Choroid plexus epithelial cell (primary cell): ENCODE results near the gene EPYC.

ENCODE experiments used
- DNase-seq: peaks from one replicate; pipeline ENCODE4 v3.0.0-alpha.2; 2010; ENCODE audit warnings: low read depth
- H3K4me3 ChIP-seq: 2 replicates; pipeline ENCODE4 v1.5.1; 2011; ENCODE audit warnings: low read depth, mild to moderate bottlenecking, control low read depth, low read length, moderate library complexity
- CTCF ChIP-seq: conservative IDR thresholded peaks from 2 replicates; pipeline ENCODE4 v1.5.1; 2011; ENCODE audit warnings: low read depth, mild to moderate bottlenecking, control low read depth, inconsistent platforms, low read length, moderate library complexity

Gene EPYC

GRCh38 chr12:91004872-91005271 is at the start of gene EPYC:
TSS of gene EPYC (minus strand) at chr12:91004972. CDS start at chr12:91002565, 2,407 bp downstream.
- no peak for DNase-seq
- no peak for TF ChIP-seq CTCF

GRCh38 chr12:91053951-91054715 is 49.4 kb upstream of the EPYC start:
- peak; percentile 58 for DNase-seq
- H3K4me3 ChIP-seq = no peak overlapping the region
- TF ChIP-seq CTCF = no peak

More at GRCh38 chr12:91004872-91005271, at the start of gene EPYC:
- H3K4me3 ChIP-seq = no peak within 1 kb of the TSS

GRCh38 chr12:91052026-91052425 is 47.3 kb upstream of the EPYC start:
- no peak overlapping the region for H3K4me3 ChIP-seq
- TF ChIP-seq CTCF = no peak
- no peak for DNase-seq

GRCh38 chr12:91044586-91044985 is 39.8 kb upstream of the EPYC start:
- no peak for DNase-seq
- no peak overlapping the region for H3K4me3 ChIP-seq
- no peak for TF ChIP-seq CTCF

GRCh38 chr12:91043408-91043807 is 38.6 kb upstream of the EPYC start:
- no peak for DNase-seq
- H3K4me3 ChIP-seq = no peak overlapping the region
- no peak for TF ChIP-seq CTCF

- no peak overlapping the region for H3K4me3 ChIP-seq
- peak; percentile 22 for DNase-seq
- no peak for TF ChIP-seq CTCF
Observed at GRCh38 chr12:91040096-91040755, 35.5 kb upstream of the EPYC start.

- DNase-seq = no peak
- no peak overlapping the region for H3K4me3 ChIP-seq
- no peak for TF ChIP-seq CTCF
Observed at GRCh38 chr12:91037276-91037675, 32.5 kb upstream of the EPYC start.
